Upper lobe of right lung (tissue), 1 donor: ENCODE measurements around the gene PRC1. TPM values are rescaled to one million over a fixed set of nuclear protein-coding genes. Genes with fewer than 3 reads are reported as not detected.

Experiments used
- ATAC-seq: fragments of 200-7000 bp; cut with Tn5 transposase; one replicate; pipeline ENCODE4 v1.9.1; 2020; ENCODE audit warnings: mild to moderate bottlenecking, moderate library complexity
- DNase-seq: peaks from one replicate; pipeline ENCODE4 v3.0.0-alpha.2; 2020
- H3K27ac ChIP-seq: fragments of 200-600 bp; one replicate; pipeline ENCODE4 v1.8.0; 2022
- H3K27me3 ChIP-seq: fragments of 200-600 bp; one replicate; pipeline ENCODE4 v1.8.0; 2022; ENCODE audit warnings: mild to moderate bottlenecking
- H3K36me3 ChIP-seq: fragments of 200-600 bp; one replicate; pipeline ENCODE4 v1.8.0; 2022
- H3K4me1 ChIP-seq: fragments of 200-600 bp; one replicate; pipeline ENCODE4 v1.8.0; 2022
- H3K4me3 ChIP-seq: fragments of 200-600 bp; one replicate; pipeline ENCODE4 v1.8.0; 2022; ENCODE audit warnings: mild to moderate bottlenecking
- H3K9me3 ChIP-seq: fragments of 200-600 bp; one replicate; pipeline ENCODE4 v1.8.0; 2022
- CTCF ChIP-seq: fragments of 200-600 bp; IDR thresholded peaks from one replicate; pipeline ENCODE4 v1.8.0; 2022; ENCODE audit warnings: antibody characterized with exemption
- intact Hi-C: fragments of 100-400 bp; cut with DNase I; formaldehyde crosslinking; loops from one replicate; pipeline ENCODE4 v1.11.0; 2022
- long read RNA-seq: library from polyadenylated mRNA; unstranded; transcript quantifications from one replicate; pipeline ENCODE4 v2.0.0, GENCODE V29; 2021
- total RNA-seq: library from RNA; stranded (reverse); fragmentation: NEBNext Ultra II Directional; extraction: Animal tissue kit (Norgen Biotek cat#: 25700); gene quantifications from one replicate; pipeline ENCODE4 v1.2.1, GENCODE V29; 2021
- donor health status: DM: no; HTN: yes; CAD: no; lungs with severe emphysema.

PRC1 gene
- 4.6 TPM for total RNA-seq
- long read RNA-seq, full-length matches to known transcripts = 2 of 5 reads
- long read RNA-seq, partial matches to known transcripts = 2 of 5 reads
- long read RNA-seq, other reads (novel, unspliced or antisense) = 1 of 5 reads

- TF ChIP-seq CTCF = no peak
- H3K36me3 ChIP-seq = peaks cover 16% of the 10 kb centered on the region
- intact Hi-C loops = no loop called here
- H3K4me1 ChIP-seq = peaks cover 7% of the 10 kb centered on the region
- no peaks in the 10 kb centered on the region for H3K27me3 ChIP-seq
- ATAC-seq (peak; percentile 99), DNase-seq (peak; percentile 99)
- H3K9me3 ChIP-seq = no peaks in the 10 kb centered on the region
- peak within 1 kb of the TSS; percentile 86 for H3K27ac ChIP-seq
- H3K4me3 ChIP-seq = peak within 1 kb of the TSS; percentile 91
Measured at GRCh38 chr15:90994417-90995311, at the start of gene PRC1. TSS of gene PRC1 (minus strand) at chr15:90994535. CDS start at chr15:90994417, 118 bp downstream.

- H3K36me3 ChIP-seq = no peaks in the 10 kb centered on the region
- H3K27ac ChIP-seq = no peak overlapping the region
- H3K9me3 ChIP-seq = no peaks in the 10 kb centered on the region
- no peaks in the 10 kb centered on the region for H3K27me3 ChIP-seq
- no peak for DNase-seq
- no peak for TF ChIP-seq CTCF
- H3K4me1 ChIP-seq = no peaks in the 10 kb centered on the region
- no peak overlapping the region for H3K4me3 ChIP-seq
- no peak for ATAC-seq
- intact Hi-C loops = no loop called here
Measured at GRCh38 chr15:91043202-91043874, 49.0 kb upstream of the PRC1 start.

GRCh38 chr15:91040856-91041255 is 46.5 kb upstream of the PRC1 start:
- intact Hi-C loops = no loop called here
- DNase-seq (no peak), ATAC-seq (peak; percentile 64)
- TF ChIP-seq CTCF = no peak
- no peaks in the 10 kb centered on the region for H3K27me3 ChIP-seq
- H3K36me3 ChIP-seq = no peaks in the 10 kb centered on the region
- H3K4me3 ChIP-seq = no peak overlapping the region
- H3K27ac ChIP-seq = no peak overlapping the region
- no peaks in the 10 kb centered on the region for H3K4me1 ChIP-seq
- H3K9me3 ChIP-seq = no peaks in the 10 kb centered on the region

- no peaks in the 10 kb centered on the region for H3K36me3 ChIP-seq
- no peak overlapping the region for H3K4me3 ChIP-seq
- H3K9me3 ChIP-seq = no peaks in the 10 kb centered on the region
- peaks cover 2% of the 10 kb centered on the region for H3K27me3 ChIP-seq
- H3K4me1 ChIP-seq = no peaks in the 10 kb centered on the region
- intact Hi-C loops = no loop called here
- TF ChIP-seq CTCF = no peak
- DNase-seq (no peak), ATAC-seq (peak; percentile 25)
- no peak overlapping the region for H3K27ac ChIP-seq
Measured at GRCh38 chr15:91039996-91040395, 45.7 kb upstream of the PRC1 start.

GRCh38 chr15:91032919-91033803 is 38.8 kb upstream of the PRC1 start:
- DNase-seq (peak; percentile 91), ATAC-seq (peak; percentile 95)
- intact Hi-C loops = no loop called here
- H3K4me3 ChIP-seq = no peak overlapping the region
- H3K36me3 ChIP-seq = no peaks in the 10 kb centered on the region
- H3K9me3 ChIP-seq = no peaks in the 10 kb centered on the region
- no peak overlapping the region for H3K27ac ChIP-seq
- TF ChIP-seq CTCF = peak; percentile 63
- no peaks in the 10 kb centered on the region for H3K4me1 ChIP-seq
- H3K27me3 ChIP-seq = peaks cover 5% of the 10 kb centered on the region
